Stimulated activated CD4-positive, alpha-beta T cell treated with anti-CD3 and anti-CD28 coated beads, Interleukin-2, amount 100 ng/mL, for 4 hours (primary cell): Measurements from ENCODE around the gene VAV3.

ENCODE experiments used
- DNase-seq: peaks from one replicate; pipeline ENCODE4 v3.0.0-alpha.2; 2020; ENCODE audit warnings: low read depth

The VAV3 gene

DNA sequence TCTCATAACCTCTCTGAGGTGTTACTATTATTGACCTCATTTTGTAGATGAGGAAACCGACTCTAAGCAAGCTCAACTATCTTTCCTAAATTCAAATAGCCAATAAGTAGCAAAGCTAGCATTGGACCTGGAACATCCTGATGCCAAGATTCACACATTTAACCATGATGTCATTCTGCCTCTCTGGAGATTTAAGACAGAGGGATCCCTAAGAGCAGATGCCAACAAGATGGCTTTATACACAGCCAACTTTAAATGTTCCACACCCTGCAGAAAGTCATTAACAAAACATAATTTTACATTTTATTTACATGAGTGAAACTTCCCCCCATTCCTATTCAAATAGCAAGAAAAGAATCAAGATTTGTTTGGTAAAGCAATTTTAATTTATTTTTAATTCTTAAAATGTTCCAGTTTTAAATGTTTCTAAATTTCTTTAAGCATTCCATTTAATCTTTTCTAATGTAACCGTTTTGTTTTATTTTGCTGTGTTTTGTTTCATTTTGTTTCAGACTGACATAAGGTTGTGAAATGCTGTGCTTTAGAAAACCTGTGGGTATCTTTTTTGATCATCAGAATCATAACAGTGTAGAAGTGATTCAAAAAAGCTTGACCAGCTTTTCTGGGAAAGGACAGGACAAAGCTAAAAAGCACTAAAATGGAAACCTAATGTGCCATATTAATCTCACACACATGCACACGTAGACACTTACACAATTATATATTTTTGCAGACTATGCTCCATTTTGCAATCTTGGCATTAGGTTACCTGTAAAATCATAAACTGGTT lies 7.6 kb upstream of the VAV3 start:
- DNase-seq, result no peak

GRCh38 chr1:107966550-107966949 lies 1.6 kb upstream of the VAV3 start:
- no peak for DNase-seq

GRCh38 chr1:107964336-107965109 lies 457 bp downstream of the VAV3 start:
- DNase-seq, result no peak

DNA sequence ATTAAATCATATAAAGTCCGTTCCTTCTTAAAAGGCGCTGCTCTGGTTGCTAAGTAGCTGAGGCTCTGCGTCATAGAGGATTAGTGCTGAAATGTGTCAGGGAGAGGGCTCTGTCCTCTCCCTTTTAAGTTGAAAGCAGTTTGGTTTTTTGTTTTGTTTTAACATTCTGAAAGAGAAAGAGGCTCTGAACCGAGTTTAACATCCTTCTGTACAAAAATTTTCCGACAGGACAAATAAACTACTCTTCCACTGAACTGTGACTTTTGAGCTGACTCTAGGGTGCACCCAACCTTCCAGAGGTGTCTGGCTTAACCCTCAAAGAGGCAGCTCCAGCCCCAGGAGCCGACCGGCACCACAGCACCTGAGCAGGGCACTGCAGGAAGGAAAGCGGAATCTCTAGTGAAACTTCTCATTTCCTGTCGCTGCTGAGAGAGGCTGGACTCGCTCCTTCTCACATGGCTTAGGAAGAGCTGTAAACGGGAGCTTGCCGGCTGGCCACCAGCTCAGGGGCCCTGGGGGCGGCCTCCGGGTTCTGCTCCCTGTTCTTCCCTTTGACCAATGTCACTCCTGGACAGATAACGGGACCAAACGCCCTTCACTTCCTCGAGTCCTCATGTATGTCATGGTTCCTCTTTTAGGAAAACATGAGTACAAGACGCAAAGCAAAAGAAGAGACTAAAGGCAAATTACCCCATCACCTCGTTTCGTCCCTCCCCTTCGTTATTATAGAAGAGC lies 1.2 kb downstream of the VAV3 start:
- DNase-seq, result peak; percentile 26

GRCh38 chr1:107963008-107963407 lies 2.0 kb downstream of the VAV3 start:
- DNase-seq, result no peak

DNA sequence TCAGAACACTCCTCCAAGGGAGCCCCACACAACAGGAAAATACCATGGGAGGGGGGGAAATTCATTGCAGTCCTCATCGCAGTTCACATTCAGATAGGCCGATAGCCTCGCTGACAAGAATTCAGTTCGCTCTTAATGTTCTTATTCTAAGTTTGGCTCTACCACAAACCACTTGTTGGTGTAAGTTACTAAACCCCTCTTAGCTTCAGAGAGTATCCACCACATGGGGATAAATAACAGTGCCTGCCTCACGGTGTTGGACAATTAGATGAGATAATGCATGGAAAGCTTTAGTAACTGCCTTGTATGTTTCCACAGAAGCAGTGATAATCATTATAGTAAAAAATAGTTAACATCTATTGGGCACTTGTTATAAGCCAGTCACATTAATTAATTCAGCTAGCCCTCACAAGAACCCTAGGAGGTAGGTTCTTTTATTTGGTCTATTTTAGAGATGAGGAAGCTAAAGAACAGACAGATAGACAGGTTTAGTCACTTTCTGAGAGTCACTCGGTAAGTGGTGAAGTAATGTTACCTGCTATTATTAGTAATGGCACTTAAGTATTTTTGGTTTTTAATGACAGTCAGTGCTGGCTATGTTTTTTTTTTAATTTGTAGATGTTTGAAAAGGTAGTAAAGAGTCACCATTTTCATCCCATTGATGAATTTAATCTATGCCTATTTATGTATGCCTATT lies 10.1 kb downstream of the VAV3 start:
- no peak for DNase-seq

GRCh38 chr1:107954126-107954525 lies 10.9 kb downstream of the VAV3 start:
- DNase-seq, result no peak

DNA sequence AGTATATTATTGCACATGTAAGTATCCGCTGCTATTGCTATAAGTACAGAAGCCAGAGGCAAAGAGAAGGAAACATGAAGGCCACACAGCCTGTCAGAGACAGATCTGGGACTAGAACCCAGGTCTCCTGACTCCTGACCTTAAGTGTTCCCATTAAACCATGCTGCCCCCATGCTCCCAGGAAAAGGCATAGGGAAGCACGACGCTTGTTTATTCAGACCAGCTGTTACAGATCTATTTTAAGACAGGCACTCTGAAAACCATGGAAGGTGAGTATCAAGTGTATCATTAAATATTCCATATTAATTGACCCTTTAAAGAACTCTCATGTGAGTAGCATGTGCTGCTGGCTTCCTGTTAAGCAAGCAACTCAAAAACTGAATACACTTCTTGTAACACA lies 11.4 kb downstream of the VAV3 start:
- DNase-seq, result no peak

- DNase-seq, result no peak
These were observed 12.0 kb downstream of the VAV3 start for GRCh38 chr1:107952989-107953388.

DNA sequence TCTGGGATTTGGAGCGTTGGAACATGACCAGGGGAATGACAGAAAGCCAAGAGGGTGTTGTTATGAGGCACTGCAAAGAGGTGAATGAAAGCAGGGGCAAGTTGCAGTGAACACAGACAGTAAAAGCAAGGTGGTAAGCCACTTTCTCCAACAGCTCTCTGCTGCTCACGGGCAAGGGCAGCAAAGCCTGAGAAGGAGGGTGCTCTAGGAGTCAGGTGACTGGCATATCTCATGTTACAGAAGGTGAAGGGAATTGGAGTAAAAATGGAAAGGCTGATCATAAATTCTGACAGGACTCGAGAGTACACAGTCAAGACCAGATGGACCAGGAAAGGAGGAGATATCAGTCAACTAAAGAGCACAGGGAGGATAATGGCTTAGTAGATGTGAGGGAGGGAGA lies 14.5 kb downstream of the VAV3 start:
- no peak for DNase-seq

DNA sequence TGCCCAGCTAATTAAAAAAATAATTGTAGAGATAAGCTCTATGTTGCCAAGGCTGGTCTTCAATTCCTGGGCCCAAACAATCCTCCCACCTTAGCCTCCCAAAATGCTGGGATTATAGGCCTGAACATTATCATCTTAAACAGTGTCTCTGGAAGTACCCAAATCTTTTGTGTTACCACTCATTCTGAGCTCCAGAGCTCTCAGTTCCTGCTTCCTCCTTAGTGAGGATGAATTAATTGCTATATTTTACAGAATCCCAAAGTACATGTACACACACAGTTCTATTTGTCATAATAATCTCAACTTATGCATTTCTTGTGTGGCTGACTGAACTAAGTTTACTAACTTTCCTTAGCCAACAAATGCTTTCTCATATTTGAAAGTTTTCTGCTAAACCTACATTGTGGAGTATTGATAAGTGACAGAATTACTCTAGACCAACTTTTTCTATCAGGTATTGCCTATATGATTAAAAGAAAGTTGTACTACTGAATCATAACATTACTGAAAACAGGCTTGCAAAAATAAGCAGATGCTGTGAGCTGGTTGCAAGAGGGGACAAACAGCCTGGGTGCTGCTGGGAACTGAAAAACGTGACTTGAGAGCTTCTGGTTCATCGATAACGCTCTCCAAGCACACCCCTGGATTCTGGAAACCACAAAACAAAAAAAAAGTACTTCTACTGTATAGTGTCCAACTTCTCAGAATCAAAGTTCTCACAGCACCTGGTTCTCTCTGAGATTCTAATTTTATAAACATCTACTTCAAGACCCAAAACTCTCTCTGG lies 15.3 kb downstream of the VAV3 start:
- no peak for DNase-seq

- no peak for DNase-seq
These were observed 18.2 kb downstream of the VAV3 start for GRCh38 chr1:107946794-107947193.

DNA sequence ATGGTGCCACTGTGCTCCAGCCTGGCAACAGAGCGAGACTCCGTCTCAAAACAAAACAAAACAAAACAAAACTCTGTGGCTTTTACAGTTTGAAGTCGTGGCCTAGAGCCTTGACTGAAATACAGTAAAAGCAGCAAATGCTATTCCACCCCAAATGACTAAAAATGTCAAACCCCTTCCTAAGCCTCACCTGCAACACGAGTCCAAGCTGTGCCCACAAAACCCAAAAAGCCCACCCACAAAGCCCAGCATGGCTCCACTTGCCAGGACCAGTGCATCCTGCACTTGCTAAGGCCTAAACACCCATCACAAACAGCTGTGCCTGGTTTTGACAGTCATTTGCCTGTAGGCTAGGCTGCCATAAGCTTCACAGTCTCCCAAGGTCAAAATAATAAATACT lies 21.3 kb downstream of the VAV3 start:
- no peak for DNase-seq

DNA sequence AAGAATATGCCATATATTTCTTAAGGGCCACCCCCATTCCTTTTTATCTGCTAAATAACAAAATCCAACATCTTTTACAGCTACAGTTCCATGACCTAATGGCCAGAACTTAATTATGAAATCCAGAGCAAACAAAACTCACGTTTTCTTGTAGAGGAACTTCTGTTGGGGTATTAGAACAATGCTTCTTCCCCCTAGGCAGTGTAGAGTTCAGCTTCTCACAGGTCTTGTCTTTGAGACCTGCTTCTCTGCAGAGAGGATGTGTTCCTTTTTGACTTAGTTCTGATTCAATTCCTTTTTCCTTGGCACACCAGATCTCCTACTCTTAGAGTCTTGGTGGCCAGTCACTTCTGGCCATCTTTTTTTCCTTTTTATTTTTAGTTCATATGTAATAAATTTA lies 22.2 kb downstream of the VAV3 start:
- DNase-seq, result no peak

DNA sequence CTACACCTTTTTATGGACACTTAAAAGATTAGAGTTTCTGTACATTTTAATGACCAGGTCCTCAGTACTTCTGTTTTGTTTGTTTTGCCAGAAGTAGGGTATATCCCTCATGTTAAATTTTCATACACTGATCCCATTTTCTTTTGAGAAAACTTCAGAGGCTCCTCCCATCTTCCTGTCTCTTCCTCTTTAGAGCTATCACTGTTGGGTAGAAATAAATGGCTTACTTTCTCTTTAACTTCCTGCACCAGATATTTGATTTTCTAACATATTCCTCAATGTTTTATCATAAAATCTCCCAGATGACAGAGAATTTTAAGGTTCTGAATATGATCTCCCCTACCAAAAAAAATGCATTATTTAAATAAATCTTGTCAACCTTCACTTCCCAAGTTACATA lies 23.4 kb downstream of the VAV3 start:
- no peak for DNase-seq

DNA sequence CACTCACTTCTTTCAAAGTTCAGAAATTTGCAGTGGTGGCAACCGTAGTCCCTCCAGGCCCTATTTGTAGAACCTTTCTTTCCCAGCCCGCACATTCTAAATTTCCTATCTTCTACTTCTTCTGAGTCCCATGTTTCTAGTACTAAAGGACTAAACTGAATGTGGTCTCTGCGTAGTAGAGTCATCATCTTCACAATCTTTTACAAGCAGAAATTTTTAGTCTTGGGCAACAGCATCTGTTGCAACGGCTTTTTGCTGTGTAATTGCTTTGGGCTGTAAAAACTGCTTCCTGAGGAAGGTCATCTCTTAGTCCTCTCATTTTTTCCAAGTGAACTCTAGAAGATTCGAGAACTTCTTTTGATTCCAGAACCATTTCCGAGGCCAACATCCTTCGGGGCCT lies 23.9 kb downstream of the VAV3 start:
- no peak for DNase-seq

DNA sequence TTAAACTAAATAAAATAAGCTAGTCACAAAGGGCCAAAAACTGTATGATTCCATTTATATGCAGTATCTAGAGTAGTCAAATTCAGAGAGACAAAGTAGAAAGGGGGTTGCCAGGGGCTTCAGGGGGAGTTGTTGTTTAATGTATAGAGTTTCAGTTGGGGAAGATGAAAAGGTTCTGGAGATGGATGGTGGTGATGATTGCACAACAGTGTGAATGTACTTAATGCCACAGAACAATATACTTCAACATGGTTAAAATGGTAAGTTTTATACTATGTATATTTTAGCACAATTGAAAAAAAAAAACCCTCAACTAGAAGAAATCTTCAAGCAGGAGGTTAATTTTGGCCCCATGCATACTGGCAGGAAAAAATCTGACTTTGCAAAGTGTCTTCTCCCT lies 24.3 kb downstream of the VAV3 start:
- DNase-seq, result no peak

DNA sequence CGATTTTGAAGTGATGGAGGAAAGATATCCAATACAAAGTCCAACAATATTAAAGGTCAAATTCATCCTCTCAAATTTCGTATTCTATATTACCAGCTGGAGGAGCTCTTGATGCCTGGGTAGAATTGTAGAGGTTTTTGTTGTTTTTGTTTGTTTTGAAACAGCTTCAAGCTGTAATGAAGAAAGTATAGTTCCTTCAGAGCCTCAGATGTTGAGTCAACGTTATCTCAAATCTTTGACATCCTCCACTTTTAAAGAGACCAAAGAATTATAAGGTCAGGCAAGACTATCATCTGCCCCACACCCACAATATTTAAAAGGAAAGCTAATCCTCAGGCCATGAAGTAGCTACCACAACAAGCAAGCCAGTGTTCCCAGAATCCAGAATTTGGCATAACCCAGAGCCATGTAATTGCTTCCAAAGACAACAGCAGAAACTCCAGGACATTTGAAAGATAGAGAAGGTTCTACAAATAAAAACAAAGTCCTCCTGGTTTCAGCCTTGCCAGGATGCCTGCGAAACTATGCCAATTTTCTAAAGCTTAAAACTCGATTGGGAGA lies 24.9 kb downstream of the VAV3 start:
- DNase-seq, result no peak

- no peak for DNase-seq
These were observed 25.7 kb downstream of the VAV3 start for GRCh38 chr1:107939256-107939655.

DNA sequence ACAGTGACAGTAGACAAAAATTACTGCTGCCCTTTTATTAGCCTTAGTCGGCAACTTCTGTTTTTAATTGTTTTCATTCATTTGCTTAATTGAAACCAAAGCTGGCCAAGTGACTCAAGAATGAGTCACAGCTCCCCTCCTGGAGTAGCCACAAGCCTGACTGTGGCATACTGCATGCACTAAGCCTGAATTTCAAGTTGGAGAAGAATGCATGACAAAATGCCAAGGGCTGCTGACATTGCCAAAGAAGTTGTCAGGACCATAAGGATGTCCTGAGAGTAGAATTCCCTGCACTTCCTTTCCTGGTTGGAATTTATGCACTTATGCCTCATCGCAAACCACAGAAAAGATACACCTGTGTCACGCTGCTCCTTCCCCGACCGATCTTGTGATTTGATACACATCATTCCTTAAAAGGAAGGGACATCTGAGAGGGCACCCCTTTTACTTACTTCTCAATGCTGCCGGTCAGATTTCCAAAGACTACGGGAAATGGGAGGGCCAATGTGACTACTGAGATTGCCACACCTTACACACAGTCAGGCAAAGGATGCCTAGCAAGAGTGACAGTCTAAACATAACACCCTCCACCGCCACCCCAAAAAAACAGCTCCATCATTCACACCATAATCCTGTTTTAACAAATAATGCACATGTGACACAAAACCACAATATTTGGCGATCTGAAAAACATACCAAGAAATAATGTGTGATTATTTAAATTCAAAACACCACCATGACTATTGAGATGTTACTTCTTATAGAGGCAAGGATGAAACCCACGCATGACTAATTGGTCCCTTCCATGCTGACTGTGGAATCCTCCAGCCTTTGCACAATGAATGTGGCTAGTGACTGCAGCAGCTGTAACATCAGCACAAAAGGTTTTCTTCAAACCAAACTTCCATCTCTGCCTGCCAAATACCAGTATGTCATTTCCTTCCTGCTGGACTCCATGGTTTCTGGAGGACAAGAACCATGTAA lies 28.2 kb downstream of the VAV3 start:
- peak; percentile 24 for DNase-seq
